NCI-H2081 (cell line): ENCODE data around the gene CBFA2T3.

Source experiments
- DNase-seq, 2 experiments: peaks; one replicate each; lab custom pipeline; 2025; lab: John Stamatoyannopoulos, UW

Gene CBFA2T3

GRCh38 chr16:88839026-88839529 lies 137.9 kb downstream of the CBFA2T3 start:
- DNase-seq: no peak

GRCh38 chr16:88838566-88838965 lies 138.4 kb downstream of the CBFA2T3 start:
- no peak for DNase-seq

- no peak for DNase-seq
Observed at GRCh38 chr16:88837806-88838205, 139.2 kb downstream of the CBFA2T3 start.

GRCh38 chr16:88836791-88837190 lies 140.2 kb downstream of the CBFA2T3 start:
- no peak for DNase-seq

GRCh38 chr16:88835818-88836217 lies 141.2 kb downstream of the CBFA2T3 start:
- no peak for DNase-seq

- DNase-seq: no peak
Observed at GRCh38 chr16:88835383-88835782, 141.6 kb downstream of the CBFA2T3 start.

- no peak for DNase-seq
Observed at GRCh38 chr16:88834670-88835069, 142.3 kb downstream of the CBFA2T3 start.

- no peak for DNase-seq
Observed at GRCh38 chr16:88833086-88833485, 143.9 kb downstream of the CBFA2T3 start.

GRCh38 chr16:88831838-88832237 lies 145.2 kb downstream of the CBFA2T3 start:
- DNase-seq: no peak

- DNase-seq: no peak
Observed at GRCh38 chr16:88830783-88831182, 146.2 kb downstream of the CBFA2T3 start.

GRCh38 chr16:88830258-88830657 lies 146.7 kb downstream of the CBFA2T3 start:
- DNase-seq: no peak

GRCh38 chr16:88828711-88829110 lies 148.3 kb downstream of the CBFA2T3 start:
- DNase-seq: no peak

GRCh38 chr16:88827727-88828126 lies 149.3 kb downstream of the CBFA2T3 start:
- no peak for DNase-seq

- no peak for DNase-seq
Observed at GRCh38 chr16:88826070-88826840, 150.8 kb downstream of the CBFA2T3 start.

- no peak for DNase-seq
Observed at GRCh38 chr16:88825146-88825545, 151.9 kb downstream of the CBFA2T3 start.
